HEK293 (cell line): Measurements from ENCODE around the gene SH2D7.

ENCODE experiments used
- CTCF ChIP-seq: fragments of 450-650 bp; formaldehyde crosslinking; IDR thresholded peaks from 2 replicates; pipeline ENCODE4 v1.5.1; 2016; ENCODE audit warnings: missing biosample characterization, missing genetic modification characterization
- KLF10 ChIP-seq: fragments of 450-650 bp; IDR thresholded peaks from 2 replicates; pipeline ENCODE4 v1.5.1; 2018; ENCODE audit warnings: missing biosample characterization, mild to moderate bottlenecking, missing genetic modification characterization
- KLF7 ChIP-seq: fragments of 450-650 bp; formaldehyde crosslinking; IDR thresholded peaks from 2 replicates; pipeline ENCODE4 v1.5.1; 2016; ENCODE audit warnings: missing biosample characterization, missing genetic modification characterization, borderline replicate concordance
- YY1 ChIP-seq: fragments of 450-650 bp; formaldehyde crosslinking; IDR thresholded peaks from 2 replicates; pipeline ENCODE4 v1.5.1; 2018; ENCODE audit warnings: missing biosample characterization, missing genetic modification characterization
- ZNF302 ChIP-seq: fragments of 450-650 bp; formaldehyde crosslinking; IDR thresholded peaks from 2 replicates; pipeline ENCODE4 v1.5.1; 2016; ENCODE audit warnings: missing biosample characterization, missing genetic modification characterization, low read depth
- ZNF350 ChIP-seq: fragments of 450-650 bp; formaldehyde crosslinking; IDR thresholded peaks from 2 replicates; pipeline ENCODE4 v1.5.0; 2017; ENCODE audit warnings: missing biosample characterization, mild to moderate bottlenecking, missing genetic modification characterization
- ZNF626 ChIP-seq: fragments of 450-650 bp; sonication (Bioruptor Pico); formaldehyde crosslinking; IDR thresholded peaks from 2 replicates; pipeline ENCODE4 v1.5.1; 2018; ENCODE audit warnings: missing biosample characterization, missing genetic modification characterization, inconsistent platforms
- TF ChIP-seq, protein P1 (sequence below): IDR thresholded peaks from 2 replicates; pipeline ENCODE4 v1.6.1; 2011; ENCODE audit warnings: mild to moderate bottlenecking, low read depth, low read length, borderline replicate concordance
- TF ChIP-seq, protein P2 (sequence below): fragments of 450-650 bp; formaldehyde crosslinking; IDR thresholded peaks from 2 replicates; pipeline ENCODE4 v1.5.1; 2016; ENCODE audit warnings: missing biosample characterization, missing genetic modification characterization

DNA sequence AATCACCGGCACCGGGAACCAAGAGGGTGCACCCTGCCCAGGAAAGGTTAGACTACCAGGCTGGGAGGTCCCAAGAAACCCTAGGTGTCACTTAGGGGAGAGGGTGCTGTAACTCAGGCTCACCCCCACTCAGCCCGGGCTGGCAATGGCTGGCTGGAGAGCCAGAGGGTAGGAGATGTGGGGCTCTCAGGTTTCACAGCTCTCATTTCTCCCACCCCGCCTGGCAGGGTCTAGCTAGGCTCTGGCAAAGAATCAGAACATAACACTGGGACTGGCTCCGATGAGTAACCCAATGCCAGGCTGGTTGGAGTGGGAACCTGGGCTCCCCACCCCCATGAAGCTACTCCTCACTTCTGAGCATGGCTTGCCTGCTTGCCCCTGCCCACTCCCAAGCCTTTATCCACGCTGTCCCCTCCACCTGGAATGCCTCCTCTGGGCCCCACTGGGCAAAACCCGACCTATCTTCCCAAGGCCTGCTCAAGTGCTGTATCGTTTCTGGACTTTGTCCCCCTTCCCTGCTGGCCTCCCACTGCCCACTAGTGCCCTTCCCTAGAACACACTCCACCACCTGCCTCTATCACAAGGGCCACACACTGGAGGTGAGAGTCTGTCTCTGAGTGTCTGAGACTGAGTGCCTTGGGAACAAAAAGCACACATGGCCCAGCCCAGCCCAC is 36.9 kb downstream of the SH2D7 start:
- TF ChIP-seq ZNF626 (no peak), CTCF (no peak), YY1 (tag by site-specific recombination) (no peak), KLF10 (tag by site-specific recombination) (no peak), ZNF302 (tag by site-specific recombination) (no peak), KLF7 (tag by site-specific recombination) (no peak), ZNF350 (tag by site-specific recombination) (no peak)
- TF ChIP-seq, protein P1, sequence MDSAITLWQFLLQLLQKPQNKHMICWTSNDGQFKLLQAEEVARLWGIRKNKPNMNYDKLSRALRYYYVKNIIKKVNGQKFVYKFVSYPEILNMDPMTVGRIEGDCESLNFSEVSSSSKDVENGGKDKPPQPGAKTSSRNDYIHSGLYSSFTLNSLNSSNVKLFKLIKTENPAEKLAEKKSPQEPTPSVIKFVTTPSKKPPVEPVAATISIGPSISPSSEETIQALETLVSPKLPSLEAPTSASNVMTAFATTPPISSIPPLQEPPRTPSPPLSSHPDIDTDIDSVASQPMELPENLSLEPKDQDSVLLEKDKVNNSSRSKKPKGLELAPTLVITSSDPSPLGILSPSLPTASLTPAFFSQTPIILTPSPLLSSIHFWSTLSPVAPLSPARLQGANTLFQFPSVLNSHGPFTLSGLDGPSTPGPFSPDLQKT, result no peak
- TF ChIP-seq, protein P2, sequence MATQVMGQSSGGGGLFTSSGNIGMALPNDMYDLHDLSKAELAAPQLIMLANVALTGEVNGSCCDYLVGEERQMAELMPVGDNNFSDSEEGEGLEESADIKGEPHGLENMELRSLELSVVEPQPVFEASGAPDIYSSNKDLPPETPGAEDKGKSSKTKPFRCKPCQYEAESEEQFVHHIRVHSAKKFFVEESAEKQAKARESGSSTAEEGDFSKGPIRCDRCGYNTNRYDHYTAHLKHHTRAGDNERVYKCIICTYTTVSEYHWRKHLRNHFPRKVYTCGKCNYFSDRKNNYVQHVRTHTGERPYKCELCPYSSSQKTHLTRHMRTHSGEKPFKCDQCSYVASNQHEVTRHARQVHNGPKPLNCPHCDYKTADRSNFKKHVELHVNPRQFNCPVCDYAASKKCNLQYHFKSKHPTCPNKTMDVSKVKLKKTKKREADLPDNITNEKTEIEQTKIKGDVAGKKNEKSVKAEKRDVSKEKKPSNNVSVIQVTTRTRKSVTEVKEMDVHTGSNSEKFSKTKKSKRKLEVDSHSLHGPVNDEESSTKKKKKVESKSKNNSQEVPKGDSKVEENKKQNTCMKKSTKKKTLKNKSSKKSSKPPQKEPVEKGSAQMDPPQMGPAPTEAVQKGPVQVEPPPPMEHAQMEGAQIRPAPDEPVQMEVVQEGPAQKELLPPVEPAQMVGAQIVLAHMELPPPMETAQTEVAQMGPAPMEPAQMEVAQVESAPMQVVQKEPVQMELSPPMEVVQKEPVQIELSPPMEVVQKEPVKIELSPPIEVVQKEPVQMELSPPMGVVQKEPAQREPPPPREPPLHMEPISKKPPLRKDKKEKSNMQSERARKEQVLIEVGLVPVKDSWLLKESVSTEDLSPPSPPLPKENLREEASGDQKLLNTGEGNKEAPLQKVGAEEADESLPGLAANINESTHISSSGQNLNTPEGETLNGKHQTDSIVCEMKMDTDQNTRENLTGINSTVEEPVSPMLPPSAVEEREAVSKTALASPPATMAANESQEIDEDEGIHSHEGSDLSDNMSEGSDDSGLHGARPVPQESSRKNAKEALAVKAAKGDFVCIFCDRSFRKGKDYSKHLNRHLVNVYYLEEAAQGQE (tag by site-specific recombination), result no peak
